AG04450 (cell line): ENCODE data around the gene SLC28A1. TPM values are rescaled to one million over a fixed set of nuclear protein-coding genes. Genes with fewer than 3 reads are reported as not detected.

Source experiments
- CTCF ChIA-PET: fragments of 300-600, 350-600 bp; formaldehyde crosslinking; extraction: SDS; loops from one replicate; lab custom pipeline; 2022; ENCODE audit warnings: antibody characterized with exemption, inconsistent platforms; lab: Charles Lee
- POLR2A ChIA-PET: fragments of 350-600 bp; formaldehyde crosslinking; extraction: SDS; loops from one replicate; lab custom pipeline; 2021; ENCODE audit warnings: antibody characterized with exemption, inconsistent platforms; lab: Yijun Ruan, JAX
- DNase-seq: peaks from one replicate; pipeline ENCODE4 v3.0.0-alpha.2; 2011; ENCODE audit warnings: low read depth, low spot score
- H3K27ac ChIP-seq: one replicate; pipeline ENCODE4 v1.5.1; 2012; ENCODE audit warnings: low read depth, low read length, control low read depth
- H3K27me3 ChIP-seq: one replicate; pipeline ENCODE4 v1.6.0; 2012; ENCODE audit warnings: low read length; ENCODE audit not compliant: control insufficient read depth, insufficient read depth
- H3K4me3 ChIP-seq: 2 replicates; pipeline ENCODE4 v1.5.1; 2011; ENCODE audit warnings: mild to moderate bottlenecking, low read depth, low read length, control low read depth
- H3K9me3 ChIP-seq: 2 replicates; pipeline ENCODE4 v1.5.1; 2012; ENCODE audit warnings: low read length; ENCODE audit not compliant: control insufficient read depth, insufficient read depth
- polyA plus RNA-seq: library from polyadenylated mRNA; depleted of rRNA; stranded (reverse); fragments of >200 nt; gene quantifications from 2 replicates; pipeline ENCODE4 v1.2.3, GENCODE V29; 2011
- TF ChIP-seq, protein P1 (sequence below): IDR thresholded peaks from 2 replicates; pipeline ENCODE4 v1.5.1; 2011; ENCODE audit warnings: low read depth, low read length, control low read depth, inconsistent platforms

Gene SLC28A1
- polyA plus RNA-seq, 1 experiment: not detected

DNA sequence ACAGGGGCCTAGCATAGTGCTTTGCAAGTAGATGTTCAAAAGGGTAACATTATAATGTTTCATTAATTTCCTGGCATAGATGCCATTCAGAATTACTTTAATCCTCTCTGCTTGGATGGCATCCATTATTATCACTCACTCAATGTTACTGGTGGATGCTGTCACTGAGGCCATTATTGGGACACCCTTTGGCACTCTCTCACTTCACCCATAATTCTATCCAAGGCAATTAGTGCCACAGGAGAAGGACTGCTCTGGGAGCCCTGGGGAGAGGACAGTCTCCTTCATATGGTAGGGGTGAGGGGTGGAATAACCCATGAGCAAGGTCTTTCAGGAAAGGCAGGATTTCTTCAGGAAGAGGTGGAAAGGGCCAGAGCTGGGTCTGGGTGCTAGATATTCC lies 28.7 kb upstream of the SLC28A1 start:
- CTCF ChIA-PET: no interaction called here
- Histone ChIP-seq H3K9me3 (no peaks in the 10 kb centered on the region), H3K4me3 (no peak overlapping the region), H3K27me3 (peaks cover 13% of the 10 kb centered on the region), H3K27ac (no peak overlapping the region)
- TF ChIP-seq, protein P1, sequence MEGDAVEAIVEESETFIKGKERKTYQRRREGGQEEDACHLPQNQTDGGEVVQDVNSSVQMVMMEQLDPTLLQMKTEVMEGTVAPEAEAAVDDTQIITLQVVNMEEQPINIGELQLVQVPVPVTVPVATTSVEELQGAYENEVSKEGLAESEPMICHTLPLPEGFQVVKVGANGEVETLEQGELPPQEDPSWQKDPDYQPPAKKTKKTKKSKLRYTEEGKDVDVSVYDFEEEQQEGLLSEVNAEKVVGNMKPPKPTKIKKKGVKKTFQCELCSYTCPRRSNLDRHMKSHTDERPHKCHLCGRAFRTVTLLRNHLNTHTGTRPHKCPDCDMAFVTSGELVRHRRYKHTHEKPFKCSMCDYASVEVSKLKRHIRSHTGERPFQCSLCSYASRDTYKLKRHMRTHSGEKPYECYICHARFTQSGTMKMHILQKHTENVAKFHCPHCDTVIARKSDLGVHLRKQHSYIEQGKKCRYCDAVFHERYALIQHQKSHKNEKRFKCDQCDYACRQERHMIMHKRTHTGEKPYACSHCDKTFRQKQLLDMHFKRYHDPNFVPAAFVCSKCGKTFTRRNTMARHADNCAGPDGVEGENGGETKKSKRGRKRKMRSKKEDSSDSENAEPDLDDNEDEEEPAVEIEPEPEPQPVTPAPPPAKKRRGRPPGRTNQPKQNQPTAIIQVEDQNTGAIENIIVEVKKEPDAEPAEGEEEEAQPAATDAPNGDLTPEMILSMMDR: no peak
- no peak for DNase-seq
- POLR2A ChIA-PET: no interaction called here

- no peak overlapping the region for H3K27ac ChIP-seq
- CTCF ChIA-PET: no interaction called here
- no peaks in the 10 kb centered on the region for H3K9me3 ChIP-seq
- POLR2A ChIA-PET: no interaction called here
- H3K4me3 ChIP-seq: no peak overlapping the region
- H3K27me3 ChIP-seq: peaks cover 15% of the 10 kb centered on the region
- TF ChIP-seq, protein P1: no peak
- no peak for DNase-seq
These were observed 27.6 kb upstream of the SLC28A1 start for GRCh38 chr15:84856731-84857417.

GRCh38 chr15:84857418-84858004 lies 27.0 kb upstream of the SLC28A1 start:
- CTCF ChIA-PET: no interaction called here
- TF ChIP-seq, protein P1: no peak

GRCh38 chr15:84858231-84858630 lies 26.2 kb upstream of the SLC28A1 start:
- Histone ChIP-seq H3K27ac (no peak overlapping the region), H3K9me3 (no peaks in the 10 kb centered on the region), H3K4me3 (no peak overlapping the region), H3K27me3 (peaks cover 17% of the 10 kb centered on the region)
- TF ChIP-seq, protein P1: no peak
- no peak for DNase-seq
- POLR2A ChIA-PET: no interaction called here
- CTCF ChIA-PET: no interaction called here

More at GRCh38 chr15:84857418-84858004, 27.0 kb upstream of the SLC28A1 start:
- peaks cover 16% of the 10 kb centered on the region for H3K27me3 ChIP-seq
- POLR2A ChIA-PET: no interaction called here
- no peaks in the 10 kb centered on the region for H3K9me3 ChIP-seq
- no peak for DNase-seq
- H3K27ac ChIP-seq: no peak overlapping the region
- no peak overlapping the region for H3K4me3 ChIP-seq

GRCh38 chr15:84859144-84859543 lies 25.3 kb upstream of the SLC28A1 start:
- H3K9me3 ChIP-seq: no peaks in the 10 kb centered on the region
- no peak overlapping the region for H3K4me3 ChIP-seq
- TF ChIP-seq, protein P1: no peak
- H3K27ac ChIP-seq: no peak overlapping the region
- ChIA-PET POLR2A (no interaction called here), CTCF (no interaction called here)
- H3K27me3 ChIP-seq: peaks cover 20% of the 10 kb centered on the region
- no peak for DNase-seq
